NK-92 treated with Interleukin-12 subunit alpha and Interleukin-12 subunit beta, amount 100 ng/mL, for 24 hours (cell line): Measurements from ENCODE around the gene WDR89.
"Not testable (repeated sequence)": the region's sequence is repeated elsewhere in the genome, so short reads cannot be mapped to it uniquely, and the experiment has no call there.

ENCODE experiments used
- DNase-seq: peaks from one replicate; lab custom pipeline; 2025; lab: John Stamatoyannopoulos, UW

The WDR89 gene

DNA sequence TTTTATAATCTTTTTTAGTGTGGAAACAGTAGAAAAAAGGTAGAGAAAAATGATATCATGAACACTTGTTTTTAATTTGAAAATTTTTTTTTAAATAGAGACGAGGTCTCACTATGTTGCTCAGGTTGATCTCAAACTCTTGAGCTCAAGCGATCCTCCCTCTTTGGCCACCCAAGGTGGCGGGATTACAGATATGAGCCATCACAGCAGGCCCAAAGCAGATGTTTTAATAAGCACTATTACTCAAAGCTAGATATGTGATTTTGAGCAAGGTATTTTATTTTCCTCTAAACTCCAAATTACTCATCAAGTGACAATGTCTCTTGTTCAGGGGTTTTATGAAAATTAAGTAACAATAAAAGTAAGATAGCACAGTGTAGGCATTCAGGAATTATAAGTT lies 10.7 kb upstream of the WDR89 start:
- DNase-seq, result no peak

DNA sequence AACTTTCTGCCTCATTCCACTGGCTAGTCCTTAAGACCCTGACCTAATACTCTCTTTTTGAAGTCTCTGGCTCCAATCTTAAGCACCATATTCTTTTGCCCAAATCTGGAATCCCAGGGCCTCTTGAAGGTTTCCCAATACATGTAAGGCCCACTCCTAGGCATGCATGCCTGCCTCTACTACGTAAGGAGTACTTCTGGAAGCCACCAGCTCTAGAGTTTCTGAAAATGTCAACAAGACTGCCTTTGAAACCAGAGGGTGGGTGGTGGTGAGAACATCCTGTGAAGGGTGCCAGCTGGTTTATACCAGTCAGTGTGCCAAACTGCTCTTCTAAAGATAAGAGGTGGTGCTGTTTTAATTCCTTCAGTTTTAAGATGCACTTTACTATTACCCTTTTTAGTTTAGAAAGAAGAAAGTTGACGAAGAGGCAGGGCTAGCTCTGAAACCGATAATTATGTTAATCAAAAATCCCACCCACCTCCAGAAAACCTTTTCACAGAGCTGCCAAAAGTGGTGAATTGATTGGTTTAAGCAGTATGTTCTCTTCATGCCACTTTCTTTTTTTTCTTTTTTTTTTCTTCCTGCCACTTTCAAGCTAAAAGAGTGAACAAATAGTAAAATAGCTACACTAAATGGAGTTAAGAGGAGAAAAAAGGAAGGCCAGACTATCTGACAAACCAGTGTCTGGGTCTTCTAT lies 8.7 kb upstream of the WDR89 start:
- DNase-seq, result no peak

DNA sequence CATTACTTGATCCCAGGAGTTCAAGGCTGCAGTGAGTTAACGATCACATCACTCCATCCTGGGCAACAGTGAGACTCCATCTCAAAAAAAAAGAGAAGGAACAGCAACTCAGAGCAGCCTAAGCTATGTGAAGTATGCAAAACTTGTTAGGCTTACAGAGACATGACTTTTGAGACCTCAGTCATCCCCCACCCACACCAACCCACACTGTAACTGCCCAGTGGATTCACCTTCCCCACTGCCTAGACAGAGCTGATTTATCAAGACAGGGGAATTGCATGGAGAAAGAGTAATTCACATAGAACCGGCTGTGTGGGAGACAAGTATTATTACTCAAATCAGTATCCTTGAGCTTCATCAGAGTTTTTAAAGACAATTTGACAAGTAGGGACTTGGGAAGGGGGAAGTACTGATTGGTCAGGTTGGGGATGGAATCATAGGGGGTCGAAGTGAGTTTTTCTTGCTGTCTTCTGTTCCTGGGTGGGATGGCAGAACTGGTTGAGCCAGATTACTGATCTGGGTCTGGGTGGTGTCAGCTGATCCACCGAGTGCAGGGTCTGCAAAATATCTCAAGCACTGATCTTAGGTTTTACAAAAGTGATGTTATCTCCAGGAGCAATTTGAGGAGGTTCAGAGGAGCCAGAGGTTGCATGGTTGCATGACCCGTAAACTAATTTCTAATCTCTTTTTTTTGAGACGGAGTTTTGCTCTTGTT lies 6.2 kb upstream of the WDR89 start:
- DNase-seq, result no peak

DNA sequence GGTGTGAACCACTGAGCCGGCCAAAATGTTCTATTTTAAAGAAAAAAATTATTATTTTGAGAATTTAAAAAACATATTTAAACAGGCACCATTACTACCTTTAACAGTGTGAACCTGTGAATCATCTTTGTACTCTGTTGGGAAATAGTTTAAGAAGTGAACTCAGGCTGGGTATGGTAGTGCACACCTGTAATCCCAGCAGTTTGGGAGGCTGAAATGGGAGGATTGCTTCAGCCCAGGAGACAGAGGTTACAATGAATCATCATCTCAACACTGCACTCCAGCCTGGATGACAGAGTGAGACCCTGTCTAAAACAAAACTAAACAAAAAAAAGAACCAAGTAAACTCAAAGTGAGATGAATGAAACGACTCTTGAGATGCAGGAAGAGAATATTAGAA lies 3.1 kb upstream of the WDR89 start:
- no peak for DNase-seq

DNA sequence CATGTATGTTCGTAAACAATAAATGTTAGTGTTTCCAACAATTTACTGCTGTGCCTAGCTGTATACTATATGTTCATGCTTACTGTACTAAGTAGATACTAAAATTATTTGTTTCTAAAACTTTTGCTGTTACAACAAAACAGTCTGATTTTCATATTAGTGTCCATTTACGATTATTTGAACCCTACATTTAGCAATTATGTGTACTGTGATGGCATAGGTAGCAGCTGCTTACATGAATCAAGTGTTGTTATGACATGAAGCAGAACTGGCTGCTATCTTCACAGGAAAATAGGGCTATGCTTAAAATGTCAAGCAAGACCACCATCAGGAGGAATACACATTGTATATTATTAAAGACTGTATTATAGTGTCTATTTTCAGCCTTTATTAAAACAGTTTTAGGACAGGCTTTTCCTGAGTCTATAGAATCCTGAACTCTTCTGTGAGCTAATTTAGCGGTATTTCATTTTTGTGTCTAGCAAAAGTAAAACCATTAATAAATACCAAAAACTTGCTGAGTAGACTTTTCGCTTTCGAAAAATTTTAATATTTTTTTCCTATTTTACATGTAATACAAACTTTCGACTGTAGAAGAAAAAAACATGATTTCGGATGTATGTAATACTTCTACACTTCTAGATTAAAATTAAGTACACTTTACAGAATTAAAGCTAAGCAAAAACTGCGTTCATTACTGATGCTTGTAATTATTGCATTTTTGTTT lies 1.1 kb upstream of the WDR89 start:
- DNase-seq, result no peak

DNA sequence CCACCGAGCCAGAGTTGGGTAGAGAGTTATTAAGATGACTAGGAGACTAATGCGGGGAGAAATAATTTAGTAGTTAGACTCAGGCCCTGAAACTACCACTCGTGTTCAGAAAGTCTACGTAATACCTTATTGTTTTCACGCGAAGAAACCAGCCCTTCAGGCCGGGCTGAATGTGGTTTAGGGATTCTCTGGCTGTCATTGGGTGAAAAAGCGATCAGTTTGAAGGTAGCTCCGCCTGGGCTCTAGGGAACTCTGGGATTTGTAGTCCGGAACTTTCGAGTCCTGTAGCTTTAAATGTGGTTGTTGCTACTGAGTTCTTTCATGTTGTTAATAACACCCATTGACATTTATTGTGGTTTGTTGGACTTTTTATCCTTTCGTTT lies 549 bp upstream of the WDR89 start:
- peak; percentile 67 for DNase-seq

DNA sequence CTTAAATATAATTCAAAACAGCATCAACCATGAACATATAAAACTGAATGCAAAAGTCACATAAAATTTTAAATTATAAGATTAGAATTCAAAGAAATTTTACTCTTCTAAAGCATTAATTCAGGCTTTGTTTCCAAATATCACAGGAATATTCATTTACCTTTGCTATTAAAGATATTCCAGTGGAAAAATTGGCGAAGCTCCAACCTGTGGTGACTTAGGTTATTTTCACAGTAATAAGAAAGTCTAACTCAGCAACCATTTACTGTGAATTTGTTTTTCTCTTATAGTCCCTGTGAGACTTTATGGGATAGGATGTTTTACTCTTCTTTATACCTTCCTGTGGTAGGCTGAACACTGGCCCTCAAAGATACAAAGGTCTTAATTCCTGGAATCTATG lies 3.2 kb downstream of the WDR89 start:
- no peak for DNase-seq

DNA sequence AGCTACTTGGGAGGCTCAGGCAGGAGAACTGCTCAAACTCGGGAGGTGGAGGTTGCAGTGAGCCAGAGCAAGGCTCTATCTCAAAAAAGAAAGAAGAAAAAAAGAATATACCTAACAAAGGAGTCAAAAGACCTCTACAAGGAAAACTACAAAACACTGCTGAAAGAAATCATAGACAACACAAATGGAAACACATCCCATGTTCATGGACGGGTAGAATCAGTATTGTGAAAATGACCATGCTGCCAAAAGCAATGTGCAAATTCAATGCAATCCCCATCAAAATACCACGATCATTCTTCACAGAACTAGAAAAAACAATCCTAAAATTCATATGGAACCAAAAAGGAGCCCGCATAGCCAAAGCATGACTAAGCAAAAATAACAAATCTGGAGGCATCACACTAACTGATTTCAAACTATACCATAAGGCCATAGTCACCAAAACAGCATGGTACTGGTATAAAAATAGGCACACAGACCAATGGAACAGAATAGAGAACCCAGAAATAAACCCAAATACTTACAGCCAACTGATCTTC lies 5.5 kb downstream of the WDR89 start:
- not testable (repeated sequence) for DNase-seq

DNA sequence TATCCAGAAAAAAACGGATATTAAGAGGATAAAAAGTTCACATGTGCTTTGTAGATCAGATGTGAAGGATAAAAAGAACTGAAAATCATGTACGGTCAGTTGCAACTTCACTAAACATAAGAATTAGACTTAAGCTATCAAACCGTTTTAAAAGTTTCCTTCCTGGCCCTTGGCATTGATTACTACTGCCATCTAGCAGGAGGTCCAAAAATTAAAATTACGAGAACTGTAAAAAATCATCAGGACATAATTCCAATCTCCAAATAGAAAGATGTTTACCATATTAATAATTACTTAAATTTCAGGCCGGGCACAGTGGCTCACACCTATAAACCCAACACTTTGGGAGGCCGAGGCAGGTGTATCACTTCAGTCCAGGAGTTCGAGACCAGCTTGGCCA lies 7.9 kb downstream of the WDR89 start:
- DNase-seq, result no peak

DNA sequence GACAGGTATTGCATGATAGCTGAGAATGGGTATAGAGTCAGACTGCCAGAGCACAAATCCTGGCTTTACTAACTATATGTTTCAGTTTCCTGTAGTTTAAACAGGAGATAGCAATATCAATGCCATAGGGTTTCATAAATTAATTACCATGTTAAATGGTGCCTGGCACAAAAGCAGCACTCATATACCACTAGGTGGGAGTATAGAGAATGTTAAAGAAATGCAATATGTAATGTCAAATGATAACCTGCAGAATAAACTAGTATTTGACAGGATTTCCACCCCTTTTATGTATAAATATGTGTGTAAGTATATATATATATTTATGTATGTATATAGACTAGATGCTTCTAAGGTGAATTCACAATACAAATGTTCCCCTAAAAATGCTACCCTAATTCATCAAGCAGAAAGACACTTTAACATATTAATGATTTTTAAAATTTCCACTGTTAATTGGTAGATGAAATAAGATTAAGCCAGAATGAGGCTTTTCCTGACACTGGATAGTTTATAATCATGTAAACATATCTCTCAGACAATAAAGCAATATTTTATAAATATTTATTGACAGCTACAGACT lies 8.6 kb downstream of the WDR89 start:
- DNase-seq, result no peak

DNA sequence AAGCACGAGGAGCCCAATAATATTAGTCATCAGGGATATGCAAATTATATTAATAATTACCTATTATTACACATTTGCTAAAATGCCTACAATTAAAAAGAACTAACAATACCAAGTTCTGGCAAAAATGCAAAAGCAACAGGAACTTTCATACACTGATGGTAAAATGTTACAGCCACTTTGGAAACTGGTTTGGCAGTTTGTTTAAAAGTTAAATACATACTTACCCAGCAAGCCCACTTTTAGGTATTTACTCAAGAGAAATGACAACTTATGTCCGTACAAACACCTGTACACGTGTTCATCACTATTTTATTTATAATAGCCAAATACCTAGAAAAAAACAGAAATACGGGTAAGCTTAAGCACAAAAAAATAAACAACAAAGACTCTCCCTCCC lies 17.0 kb downstream of the WDR89 start:
- no peak for DNase-seq

DNA sequence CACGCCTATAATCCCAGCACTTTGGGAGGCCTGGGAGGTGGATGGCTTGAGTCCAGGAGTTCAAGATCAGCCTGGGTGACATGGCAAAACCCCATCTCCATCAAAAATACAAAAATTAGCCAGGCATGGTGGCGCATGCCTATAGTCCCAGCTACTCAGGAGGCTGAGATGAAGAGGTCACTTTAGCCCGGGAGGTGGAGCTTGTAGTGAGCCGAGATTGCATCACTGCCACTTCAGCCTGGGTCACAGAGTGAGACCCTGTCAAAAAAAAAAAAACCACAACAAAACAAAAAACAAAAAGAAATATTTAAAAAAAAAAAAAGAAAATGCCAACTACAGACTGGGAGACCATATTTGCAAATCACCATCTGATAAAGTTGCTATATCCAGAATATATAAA lies 17.5 kb downstream of the WDR89 start:
- no peak for DNase-seq

DNA sequence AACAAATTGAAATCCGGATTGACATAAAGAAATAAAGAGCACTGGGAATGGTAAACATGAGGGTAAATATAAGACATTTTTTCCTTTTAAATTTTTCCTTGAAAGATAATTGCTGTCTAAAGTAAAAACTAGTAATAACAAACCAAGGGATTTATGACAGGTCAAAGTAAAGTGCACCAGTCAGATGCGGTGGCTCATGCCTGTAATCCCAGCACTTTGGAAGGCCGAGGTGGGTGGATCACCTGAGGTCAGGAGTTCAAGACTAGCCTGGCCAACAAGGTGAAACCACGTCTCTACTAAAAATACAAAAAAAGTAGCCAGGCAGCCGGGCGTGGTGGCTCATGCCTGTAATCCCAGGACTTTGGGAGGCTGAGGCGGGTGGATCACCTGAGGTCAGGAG lies 19.7 kb downstream of the WDR89 start:
- not testable (repeated sequence) for DNase-seq

DNA sequence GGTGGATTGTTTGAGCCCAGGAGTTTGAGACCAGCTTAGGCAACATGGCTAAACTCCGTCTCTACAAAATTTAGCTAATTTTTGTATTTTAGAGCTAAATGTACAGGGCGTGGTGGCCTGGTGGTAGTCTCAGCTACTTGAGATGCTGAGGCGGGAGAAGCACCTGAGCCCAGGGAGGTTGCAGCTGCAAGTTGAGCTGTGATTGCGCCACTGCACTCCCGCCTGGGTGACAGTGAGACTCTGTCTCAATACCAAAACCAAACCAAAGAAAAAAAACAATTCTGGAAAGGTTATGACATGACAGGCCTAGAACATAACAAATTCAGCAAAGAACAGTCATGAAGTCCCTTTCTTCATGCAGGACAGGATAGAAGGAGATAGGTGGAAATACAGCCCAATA lies 25.7 kb downstream of the WDR89 start:
- peak; percentile 65 for DNase-seq

DNA sequence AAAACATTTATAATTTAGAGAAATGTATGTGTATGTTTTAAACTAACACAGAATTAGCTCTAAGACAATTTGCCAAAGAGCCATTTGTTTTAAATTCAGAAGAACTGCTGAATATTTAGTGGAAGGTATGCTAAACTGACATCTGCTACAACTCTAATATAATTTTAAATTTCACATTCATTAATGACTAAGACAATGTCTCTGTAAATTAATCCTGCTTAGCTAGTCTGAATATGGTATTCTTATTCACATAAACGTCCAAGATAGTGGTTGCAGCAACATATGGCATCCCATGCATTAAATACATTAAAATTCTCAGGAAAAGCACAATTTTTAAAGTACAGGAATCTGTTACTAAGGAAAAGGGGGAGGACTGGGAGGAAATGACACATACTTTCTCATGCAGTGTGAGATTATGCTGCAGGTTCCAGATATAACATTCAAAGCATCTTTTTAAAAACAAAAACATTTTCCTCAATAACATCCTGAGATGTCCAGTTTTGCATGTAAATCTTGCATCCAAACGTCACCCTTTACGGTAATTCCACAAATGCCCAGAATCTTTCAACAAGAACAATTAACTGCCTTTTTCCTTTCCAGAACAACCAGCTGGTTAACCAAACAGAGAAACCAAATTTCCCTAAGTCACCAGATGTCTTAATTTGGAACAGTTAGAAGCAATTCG lies 26.9 kb downstream of the WDR89 start:
- DNase-seq, result no peak

DNA sequence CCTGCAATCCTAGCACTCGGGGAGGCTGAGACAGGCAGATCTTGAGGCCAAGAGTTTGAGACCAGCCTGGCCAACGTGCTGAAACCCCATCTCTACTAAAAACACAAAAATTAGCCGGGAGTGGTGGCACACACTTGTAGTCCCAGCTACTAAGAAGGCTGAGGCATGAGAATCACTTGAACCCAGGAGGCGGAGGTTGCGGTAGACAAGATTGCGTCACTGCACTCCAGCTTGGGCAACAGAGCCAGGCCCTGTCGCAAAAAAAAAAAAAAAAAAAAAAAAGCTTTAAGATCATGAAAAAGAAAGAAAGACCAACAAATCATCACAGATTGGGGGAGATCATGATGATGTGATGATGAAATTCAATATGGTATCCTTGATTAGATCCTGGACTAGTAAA lies 30.6 kb downstream of the WDR89 start:
- no peak for DNase-seq

DNA sequence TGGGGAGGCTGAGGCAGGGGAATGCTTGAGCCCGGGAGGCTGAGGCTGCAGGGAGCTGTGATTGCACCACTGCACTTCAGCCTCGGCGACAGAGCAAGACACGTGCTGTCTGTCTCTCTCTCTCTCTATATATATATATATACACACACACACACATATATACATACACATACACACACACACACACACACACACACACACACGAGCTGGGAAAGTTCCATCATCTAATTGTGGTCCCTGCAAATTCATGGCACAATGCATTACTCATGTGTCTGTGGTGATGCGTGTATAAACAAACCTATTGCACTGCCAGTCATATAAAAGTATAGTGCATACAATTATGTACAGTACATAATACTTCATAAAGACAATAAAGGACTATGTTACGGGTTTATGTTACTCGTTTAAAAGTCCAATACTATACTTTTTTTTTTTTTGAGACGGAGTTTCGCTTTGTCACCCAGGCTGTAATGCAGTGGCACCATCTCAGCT lies 36.6 kb downstream of the WDR89 start:
- no peak for DNase-seq

DNA sequence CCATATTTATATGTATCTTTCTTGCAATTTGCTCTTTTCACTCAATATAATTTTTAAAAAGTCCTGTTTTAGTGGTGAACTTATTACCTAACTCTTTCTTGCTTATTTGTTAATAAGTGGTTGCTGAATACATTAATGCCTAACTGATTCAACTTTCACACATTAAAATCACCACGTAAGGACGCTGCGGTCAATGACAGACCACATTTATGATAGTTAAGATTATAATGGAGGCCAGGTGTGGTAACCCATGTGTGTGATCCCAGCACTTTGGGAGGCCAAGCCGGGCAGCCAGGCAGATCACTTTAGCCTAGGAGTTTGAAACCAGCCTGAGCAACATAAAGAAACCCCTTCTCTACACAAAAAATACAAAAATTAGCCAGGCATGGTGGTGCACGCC lies 37.0 kb downstream of the WDR89 start:
- no peak for DNase-seq

DNA sequence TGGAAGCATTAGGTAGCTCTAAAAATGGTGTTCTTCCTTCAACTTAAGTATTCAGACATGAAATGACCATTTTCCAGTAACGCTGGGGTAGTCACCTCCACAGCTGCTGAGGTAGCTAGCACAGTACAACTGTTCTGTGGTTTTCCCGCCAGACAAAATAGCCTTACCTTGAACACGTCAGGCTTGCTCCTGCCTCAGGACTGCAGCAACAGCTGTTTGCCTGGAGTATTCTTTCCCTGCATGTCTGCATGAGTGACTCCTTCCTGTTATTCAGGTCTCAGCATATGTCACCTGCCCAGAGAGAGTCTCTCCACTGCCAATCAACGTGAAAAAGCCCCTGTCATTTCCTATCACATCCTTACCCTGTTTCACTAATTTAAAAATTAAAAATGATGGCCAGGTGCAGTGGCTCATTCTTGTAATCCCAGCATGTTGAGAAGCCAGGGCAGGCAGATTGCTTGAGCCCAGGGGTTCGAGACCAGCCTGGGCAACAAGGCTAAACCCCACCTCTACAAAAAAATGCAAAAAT lies 37.9 kb downstream of the WDR89 start:
- DNase-seq, result no peak

DNA sequence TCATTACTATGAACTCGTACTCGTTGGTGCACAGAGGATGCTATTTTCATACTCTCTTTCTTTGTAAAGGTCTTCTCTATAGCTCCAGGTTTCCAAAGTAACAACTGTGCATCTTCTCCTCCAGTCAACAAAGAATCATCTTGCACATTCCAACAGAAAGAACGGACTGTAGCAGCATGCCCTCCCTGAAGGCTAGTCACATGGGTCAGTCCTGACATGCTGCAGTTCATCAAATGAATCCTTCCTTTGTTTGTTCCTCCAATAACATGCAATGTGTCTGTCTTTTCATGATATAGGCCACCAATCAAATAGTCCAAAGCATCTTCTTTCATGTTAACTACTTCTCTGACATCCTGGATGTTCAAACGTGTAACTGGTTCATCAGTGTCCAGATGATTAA lies 42.9 kb downstream of the WDR89 start:
- no peak for DNase-seq

DNA sequence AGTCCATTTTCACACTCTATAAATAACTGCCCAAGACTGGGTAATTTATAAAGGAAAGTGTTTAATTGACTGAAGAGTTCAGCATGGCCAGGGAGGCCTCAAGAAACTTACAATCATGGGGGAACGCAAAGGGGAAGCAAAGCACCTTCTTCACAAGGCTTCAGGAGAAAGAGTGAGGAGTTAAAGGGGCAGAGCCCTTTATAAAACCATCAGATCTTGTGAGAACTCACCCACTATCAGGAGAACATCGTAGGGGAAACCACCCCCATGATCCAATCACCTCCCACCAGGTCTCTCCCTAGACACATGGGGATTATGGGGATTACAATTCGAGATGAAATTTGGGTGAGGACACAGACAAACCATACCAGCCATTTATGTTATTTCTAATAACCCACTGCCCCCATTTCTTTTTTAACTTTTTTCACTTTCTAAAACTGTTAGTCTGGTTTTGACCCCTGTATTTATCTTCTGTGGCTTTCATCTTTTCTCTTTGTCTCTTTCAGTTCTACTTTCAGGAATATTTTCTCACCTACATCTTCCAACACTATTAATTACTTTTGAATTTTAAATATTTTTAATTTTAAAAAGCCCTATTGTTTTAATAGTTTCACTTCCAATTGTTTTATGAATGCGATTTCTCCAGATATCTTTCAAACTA lies 44.5 kb downstream of the WDR89 start:
- no peak for DNase-seq
